G401.6 (cell line): ENCODE results near the gene HAUS3.
A peak's percentile ranks its signal among the peaks of the same experiment; 100 is the strongest.

Source experiments
- FAIRE-seq: peaks from 2 replicates; lab custom pipeline; 2012; peaks lifted over from hg19 to GRCh38; lab: Jason Lieb, UNC

Gene HAUS3

GRCh38 chr4:2263926-2264321, 22.0 kb upstream of the HAUS3 start:
- FAIRE-seq, result no peak

GRCh38 chr4:2262944-2263250, 21.0 kb upstream of the HAUS3 start:
- no peak for FAIRE-seq

- FAIRE-seq, result peak; percentile 90
These were observed 20.4 kb upstream of the HAUS3 start for GRCh38 chr4:2262145-2262943.

GRCh38 chr4:2261853-2262144, 19.9 kb upstream of the HAUS3 start, which contains the start of gene MXD4:
MXD4 (minus strand) TSS chr4:2262109; CDS start chr4:2261980, 129 bp downstream.
- FAIRE-seq, result no peak

DNA sequence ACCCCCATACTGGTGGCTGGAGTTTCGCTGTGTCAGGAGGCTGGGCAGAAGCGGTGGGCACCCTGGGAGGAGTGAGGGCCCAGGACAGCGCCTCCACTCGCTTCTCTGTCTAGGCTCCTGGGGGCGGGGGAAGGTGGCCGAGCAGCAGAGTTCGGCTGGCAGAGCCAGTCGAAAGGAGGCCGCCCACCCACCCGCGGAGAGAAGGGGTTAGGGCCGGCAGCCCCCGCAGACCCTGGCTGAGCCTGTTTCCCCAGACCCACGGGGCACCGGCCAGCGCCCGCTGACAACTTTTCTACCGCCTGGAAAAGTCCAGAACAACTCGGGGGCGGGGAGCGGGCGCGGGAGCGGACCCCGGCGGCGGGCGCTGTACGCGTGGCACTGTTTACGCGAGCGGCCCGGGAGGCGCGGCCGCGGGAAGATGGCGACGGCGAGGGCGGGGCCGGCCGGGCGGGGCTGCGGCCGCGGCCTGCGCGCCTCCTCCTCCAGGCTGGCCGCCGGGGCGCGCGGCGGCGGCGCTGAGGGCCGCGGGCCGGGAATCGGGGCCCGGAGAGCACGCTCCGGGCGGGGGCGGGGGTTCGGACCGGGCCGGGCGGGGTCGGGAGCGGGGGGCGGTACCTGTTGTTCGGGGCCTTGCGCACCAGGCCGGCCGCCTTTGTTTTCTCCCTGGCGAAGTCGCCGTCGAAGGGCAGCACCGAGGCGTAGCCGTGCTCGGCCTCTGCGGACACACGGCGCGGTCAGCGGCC, 19.4 kb upstream of the HAUS3 start:
- FAIRE-seq, result no peak

DNA sequence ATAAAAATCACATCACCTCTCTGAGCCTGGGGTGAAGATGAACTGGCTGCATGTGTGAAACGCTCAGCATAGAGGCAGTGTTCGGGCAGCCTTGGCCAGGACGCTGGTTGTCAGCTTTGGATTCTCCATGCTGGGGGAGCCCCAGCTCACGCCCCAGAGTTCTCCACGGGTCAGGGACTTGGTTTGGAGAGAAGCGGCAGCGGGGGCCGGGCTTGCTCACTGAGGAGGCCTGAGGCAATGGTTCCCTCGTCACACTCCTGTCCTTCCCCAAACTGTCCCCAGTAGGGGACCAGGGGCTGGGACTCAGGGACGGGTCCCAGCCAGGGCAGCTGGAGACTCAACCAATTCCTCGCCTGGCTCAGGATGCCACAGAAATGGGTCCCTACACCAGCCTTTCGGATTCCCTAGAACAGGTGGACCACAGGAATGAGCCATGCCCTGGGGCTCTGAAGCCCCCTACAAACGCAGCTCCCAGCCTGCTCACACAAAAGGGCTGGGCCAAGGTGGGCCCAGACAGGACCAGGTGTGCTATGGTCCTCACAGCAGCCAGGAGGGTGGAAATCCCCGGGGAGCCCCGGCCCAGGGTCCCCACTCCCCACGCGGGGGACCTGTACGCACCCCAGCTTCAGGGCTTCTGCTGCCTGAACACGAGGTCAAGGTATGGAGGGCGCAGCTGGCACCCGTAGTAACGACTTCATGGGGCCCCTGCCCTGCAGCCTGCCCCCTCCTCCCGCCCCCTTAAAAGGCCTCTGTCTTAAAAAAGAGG, 18.6 kb upstream of the HAUS3 start:
- FAIRE-seq, result no peak

GRCh38 chr4:2259541-2260343, 17.8 kb upstream of the HAUS3 start:
- FAIRE-seq, result no peak

GRCh38 chr4:2259036-2259540, 17.2 kb upstream of the HAUS3 start:
- FAIRE-seq, result no peak

DNA sequence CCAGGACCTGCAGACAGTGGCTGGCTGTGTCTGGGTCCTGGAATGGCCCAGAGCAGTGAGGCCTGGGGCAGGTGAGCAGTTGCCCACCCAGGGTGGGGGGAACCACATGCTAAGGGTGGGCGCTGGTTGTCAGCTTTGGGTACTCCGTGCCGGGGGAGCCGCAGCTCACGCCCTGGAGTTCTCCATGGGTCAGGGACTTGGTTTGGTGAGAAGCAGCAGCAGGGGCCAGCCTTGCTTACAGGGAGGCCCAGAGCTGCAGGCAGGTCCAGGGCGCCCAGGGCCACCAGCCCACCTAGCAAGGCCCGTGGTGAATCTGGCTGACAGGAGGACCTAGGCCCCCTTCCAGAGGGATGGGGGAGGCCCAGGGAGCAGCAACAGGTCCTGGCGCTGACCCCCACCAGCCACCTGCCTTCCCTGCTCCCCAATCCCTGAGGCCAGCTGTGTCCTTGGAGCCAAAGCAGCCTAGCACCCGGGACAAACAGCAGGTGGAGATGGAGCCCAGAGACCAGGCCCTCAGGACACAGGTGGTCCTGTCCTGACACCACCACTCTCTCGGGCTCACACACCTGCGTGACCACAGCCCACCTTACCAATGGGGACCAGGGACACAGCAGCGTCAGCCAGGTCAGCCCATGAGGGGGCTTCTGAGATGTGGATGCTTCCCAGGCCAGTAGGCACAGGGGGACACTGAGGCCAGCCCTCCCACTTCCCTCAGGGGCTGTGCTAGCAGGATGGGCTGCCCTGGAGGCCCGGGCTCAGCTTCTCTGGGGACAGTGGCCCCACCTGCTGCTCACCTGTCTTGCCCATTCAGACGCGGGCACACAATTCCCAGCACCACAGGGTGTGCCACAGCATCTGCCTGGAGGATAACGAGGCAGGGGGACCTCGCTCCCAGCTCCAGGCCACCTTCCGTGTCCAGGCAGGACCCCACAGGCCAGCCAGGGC, 16.4 kb upstream of the HAUS3 start:
- no peak for FAIRE-seq

- FAIRE-seq, result no peak
These were observed 15.6 kb upstream of the HAUS3 start for GRCh38 chr4:2257361-2258081.

DNA sequence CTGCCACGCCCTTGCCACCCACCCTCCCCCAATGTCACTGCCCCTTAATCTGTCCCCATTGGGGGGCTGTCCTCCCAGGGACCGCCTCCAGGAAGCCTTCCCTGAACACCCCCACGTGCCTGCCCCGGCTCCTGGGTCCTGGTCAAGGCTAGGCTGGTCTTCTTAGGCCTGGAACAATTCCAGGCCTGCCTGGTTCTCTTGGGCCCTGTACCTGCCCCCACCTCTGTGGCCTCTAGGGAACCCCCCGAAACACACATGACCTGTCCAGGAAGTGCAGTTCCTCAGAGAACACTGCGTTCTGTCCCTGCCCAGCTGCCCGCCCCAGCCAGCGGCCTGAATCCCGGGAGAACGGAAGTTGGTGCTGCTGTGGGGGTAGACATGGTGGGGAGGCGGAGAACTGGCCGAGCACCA, 14.9 kb upstream of the HAUS3 start:
- FAIRE-seq, result no peak

- FAIRE-seq, result no peak
These were observed 14.3 kb upstream of the HAUS3 start for GRCh38 chr4:2256156-2256731.

GRCh38 chr4:2255501-2256155, 13.7 kb upstream of the HAUS3 start:
- no peak for FAIRE-seq

- FAIRE-seq, result no peak
These were observed 13.0 kb upstream of the HAUS3 start for GRCh38 chr4:2254665-2255500.

DNA sequence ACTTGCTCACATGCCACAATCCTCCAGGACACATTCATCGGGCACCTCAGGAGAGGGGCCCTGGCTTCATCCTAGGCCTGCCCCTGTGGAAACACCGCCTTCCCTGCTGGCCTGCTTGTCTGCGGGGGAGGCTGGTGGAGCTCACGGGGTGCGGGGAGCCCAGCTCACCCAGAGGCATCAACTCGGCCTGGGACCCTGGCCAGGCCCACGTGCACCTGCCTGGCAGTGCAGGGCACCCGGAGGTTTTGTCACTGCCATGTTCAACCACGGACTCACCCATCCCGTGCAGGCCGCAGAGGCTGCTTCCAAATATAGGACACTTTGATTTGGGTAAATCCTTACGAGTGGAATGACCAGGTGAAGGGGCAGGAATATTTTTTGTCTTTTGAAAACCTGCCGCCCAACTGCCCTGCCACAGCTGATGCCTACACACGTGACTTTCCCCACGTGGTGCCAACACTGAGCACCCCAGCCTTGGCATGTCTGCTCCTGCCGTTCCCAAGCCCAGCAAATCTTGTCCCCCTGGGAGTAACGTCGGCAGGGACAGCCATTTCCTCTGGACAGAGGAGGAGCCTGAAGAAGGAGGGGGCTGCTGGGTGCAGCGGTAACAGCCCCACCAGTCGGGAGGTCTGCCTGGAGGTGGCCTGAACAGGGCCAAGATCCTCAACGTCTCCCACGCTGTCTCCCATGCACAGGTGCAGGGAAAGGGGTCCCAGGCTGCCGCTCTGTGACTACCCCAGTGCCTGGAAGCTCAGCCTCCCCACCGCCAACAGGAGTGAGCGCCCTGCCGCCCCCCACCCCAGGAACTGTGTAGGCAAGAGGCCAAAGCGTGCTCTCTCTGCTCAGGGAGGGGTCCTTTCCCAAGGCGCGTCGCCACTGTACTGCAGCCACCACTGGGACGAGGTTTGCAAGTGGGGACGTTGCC, 11.5 kb upstream of the HAUS3 start:
- no peak for FAIRE-seq

DNA sequence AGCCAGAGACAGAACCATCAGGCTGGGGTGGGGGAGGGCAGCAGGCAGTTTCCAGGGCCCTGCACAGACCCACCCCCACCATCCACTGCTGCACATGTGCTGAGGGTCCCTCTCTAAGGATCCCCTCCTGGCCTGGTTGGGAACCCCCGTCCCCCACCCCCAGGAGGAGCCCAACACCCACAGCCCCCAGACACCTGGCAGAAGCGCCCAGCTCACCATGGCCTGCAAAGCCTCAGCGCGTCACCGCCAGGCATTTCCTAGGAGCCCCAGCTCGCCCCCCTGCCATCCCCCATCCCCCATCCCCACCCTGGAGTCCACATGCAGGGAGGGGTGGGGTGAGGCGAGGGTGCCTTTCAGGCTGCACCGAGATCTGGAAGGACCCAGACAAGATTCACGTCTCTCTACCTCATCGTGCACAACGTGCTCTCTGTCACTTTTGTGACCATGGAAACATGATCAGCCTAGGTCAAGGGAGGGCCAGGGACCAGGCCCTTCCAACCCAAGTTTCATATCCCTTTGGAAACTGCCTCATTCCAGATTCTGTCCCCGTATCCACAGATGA, 10.7 kb upstream of the HAUS3 start:
- FAIRE-seq, result no peak
